AG09319 (cell line): ENCODE measurements around the gene PAPSS1.

ENCODE experiments used
- DNase-seq: peaks from one replicate; pipeline ENCODE4 v3.0.0-alpha.2; 2010; ENCODE audit warnings: low read depth; ENCODE audit errors: extremely low read depth
- TF ChIP-seq, protein P1 (sequence below): IDR thresholded peaks from 2 replicates; pipeline ENCODE4 v1.5.1; 2011; ENCODE audit warnings: low read depth, mild to moderate bottlenecking, inconsistent platforms, low read length, moderate library complexity

The PAPSS1 gene

DNA sequence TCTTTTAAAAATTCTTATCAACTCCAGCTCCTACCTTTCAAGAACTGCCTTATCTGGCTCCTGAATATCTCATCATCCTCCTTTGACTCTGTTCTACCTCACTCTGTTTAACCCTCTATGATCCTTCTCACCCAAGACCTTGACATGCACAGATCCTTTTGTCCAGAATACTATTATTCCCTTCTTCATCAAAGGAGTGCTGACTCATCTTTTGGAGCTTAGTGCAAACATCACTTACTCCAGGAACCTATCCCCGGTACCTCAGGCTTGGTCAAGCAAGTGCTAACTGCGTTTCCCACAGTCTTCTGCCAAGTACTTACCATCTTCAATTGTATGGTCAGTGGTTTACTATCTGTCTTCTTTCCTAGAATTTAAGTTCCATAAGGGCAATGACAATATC is 96.0 kb downstream of the PAPSS1 start:
- DNase-seq, result no peak
- TF ChIP-seq, protein P1, sequence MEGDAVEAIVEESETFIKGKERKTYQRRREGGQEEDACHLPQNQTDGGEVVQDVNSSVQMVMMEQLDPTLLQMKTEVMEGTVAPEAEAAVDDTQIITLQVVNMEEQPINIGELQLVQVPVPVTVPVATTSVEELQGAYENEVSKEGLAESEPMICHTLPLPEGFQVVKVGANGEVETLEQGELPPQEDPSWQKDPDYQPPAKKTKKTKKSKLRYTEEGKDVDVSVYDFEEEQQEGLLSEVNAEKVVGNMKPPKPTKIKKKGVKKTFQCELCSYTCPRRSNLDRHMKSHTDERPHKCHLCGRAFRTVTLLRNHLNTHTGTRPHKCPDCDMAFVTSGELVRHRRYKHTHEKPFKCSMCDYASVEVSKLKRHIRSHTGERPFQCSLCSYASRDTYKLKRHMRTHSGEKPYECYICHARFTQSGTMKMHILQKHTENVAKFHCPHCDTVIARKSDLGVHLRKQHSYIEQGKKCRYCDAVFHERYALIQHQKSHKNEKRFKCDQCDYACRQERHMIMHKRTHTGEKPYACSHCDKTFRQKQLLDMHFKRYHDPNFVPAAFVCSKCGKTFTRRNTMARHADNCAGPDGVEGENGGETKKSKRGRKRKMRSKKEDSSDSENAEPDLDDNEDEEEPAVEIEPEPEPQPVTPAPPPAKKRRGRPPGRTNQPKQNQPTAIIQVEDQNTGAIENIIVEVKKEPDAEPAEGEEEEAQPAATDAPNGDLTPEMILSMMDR, result no peak

DNA sequence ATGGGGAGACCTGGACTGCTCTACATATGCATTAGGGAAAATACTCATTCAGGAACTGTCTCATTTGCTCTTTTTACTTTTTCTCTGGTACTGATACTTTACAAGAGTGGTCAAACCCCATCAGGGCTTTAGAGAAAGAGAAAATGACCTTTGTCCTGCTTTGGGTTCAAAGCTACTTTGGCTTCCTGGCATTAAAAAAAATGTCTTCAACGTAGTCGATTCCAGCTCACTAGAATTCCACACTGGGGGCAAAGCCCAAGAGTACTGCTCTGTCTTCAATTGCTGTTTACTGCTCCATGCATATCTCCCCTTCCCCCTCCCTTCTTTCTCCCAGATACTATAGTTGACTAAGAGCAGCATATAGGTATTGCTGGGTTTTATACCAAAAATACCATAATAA is 98.0 kb downstream of the PAPSS1 start:
- TF ChIP-seq, protein P1, result no peak
- DNase-seq, result no peak

DNA sequence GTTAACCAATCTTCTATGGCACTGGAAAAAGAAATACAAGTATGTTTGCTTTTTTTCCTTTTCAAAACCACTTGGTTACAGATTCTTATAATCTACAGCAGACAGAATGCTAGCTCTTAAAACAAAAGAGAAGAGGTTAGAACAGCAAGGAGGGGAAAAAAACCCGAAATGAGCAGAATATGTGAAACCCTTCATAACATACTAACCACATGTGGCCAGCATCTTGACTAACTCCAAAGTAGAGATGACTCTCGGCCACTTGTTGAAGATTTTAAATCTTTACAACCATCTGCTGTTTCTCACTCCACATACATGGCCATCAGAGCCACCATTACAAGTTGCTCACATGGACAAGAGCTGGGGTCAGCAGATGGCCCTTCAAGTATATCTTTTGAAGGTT is 100.3 kb downstream of the PAPSS1 start:
- TF ChIP-seq, protein P1, result no peak
- DNase-seq, result no peak

DNA sequence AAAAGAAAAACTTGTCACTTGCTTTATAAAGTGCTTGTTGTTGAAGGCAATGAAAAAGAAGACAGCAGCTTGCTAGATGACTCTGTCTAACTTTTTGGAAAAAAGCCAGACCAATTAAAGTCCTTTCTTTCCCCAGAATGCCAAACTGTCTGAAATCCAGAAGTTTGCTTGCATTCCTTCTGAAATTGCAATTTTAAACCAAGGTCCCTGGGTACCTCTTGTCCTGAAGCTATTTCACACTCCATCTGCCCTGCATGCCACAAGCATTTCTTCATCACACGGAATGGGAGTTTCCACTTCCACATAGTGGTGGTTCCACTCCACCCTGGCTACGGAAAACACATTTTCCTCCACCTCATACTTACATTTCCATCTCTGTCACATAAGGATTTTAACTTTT is 101.0 kb downstream of the PAPSS1 start:
- peak; percentile 80 for DNase-seq
- TF ChIP-seq, protein P1, result no peak

DNA sequence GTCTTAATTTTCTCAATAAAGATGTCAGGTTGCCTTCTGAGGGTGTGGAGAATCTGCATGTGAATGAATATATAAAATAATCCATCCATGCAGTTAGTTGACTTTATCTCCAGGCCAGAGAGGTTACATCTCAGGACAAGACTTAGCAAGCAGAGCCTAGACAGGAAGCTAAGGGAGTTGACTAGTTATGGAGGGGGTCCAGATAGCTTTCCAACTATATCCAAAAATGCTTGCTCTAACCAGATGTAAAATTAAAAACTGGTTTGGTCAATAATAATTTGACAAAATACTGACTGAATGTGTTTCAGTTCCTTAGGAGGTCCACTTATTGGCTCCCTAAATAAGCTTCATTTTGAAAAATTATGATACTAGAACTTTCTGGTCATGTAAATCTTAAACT is 101.4 kb downstream of the PAPSS1 start:
- TF ChIP-seq, protein P1, result no peak
- no peak for DNase-seq

DNA sequence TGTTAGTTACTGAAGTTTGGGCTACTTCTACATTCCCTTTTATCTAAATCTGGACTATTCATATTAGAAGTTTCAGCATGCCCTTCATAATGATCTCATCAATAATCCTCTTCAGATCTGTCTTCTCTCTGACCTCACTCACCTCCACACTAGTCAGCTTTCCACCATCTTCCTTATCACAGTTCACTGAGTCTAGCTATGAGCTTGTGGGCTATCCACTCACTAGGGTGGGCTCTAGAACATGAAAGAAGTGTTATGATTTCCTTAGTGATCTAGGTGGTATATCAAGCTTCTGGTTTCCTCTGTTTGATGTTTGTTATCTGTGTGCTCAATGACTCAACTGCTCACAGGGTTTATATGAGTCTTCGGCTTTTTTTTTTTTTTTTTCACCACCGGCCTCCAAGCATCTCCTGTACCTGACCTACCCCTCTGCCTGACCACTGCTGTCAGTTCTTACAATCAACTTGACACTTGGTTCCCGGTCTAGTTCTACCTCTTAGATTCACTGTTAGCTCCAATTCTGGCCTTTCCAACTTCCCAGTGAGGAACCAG is 103.1 kb downstream of the PAPSS1 start:
- no peak for DNase-seq
- TF ChIP-seq, protein P1, result no peak

DNA sequence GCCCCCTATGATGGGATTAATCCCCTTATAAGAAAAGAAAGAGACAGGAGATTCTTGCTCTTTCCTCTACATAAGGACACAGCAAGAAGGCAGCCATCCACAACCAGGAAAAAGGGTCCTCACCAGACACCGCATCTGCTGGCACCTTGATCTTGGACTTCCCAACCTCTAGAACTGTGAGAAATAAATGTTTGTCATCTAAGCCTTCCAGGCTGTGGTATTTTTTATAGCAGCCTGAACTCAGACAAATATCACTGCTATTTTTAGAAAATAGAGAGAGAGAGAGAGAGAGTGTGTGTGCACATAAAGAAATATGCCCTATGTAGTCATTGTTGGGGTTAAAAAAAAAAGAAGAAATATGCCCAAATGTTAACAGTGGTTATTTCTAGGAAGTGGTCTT is 104.2 kb downstream of the PAPSS1 start:
- DNase-seq, result no peak
- TF ChIP-seq, protein P1, result no peak
